Measurements from ENCODE around the gene CLSTN2. TPM values are rescaled to one million over a fixed set of nuclear protein-coding genes. Genes with fewer than 3 reads are reported as not detected.

The CLSTN2 gene
- total and polyA plus RNA-seq, 2 of the 8 experiments (the other 6 are each of a cell fraction or from before 2014, with no cell fraction given): 0.39 to 0.52 TPM

GRCh38 chr3:140270329-140270728 lies 335.3 kb downstream of the CLSTN2 start:
- Histone ChIP-seq H3K27ac (ENCODE audit: low read depth, low read length) (no peak overlapping the region), H3K18ac (ENCODE audit: extremely low read depth, low read length) (no peak overlapping the region), H2AFZ (ENCODE audit: low read length) (no peak overlapping the region), H4K5ac (ENCODE audit: insufficient read length, low read depth, low read length) (no peak overlapping the region), H3K4me2 (ENCODE audit: insufficient read depth in 1 of 2, low read depth in 2 of 2, low read length in 2 of 2) (no peak overlapping the region), H2BK5ac (ENCODE audit: low read depth, low read length) (no peak overlapping the region; the same call in 1 of the 2 replicates), H3K9ac (replicated peaks in 1 of 4; ENCODE audit: extremely low read depth in 1 of 4, low read depth in 3 of 4, low read length in 3 of 4) (no peak overlapping the region), H2BK20ac (ENCODE audit: low read length) (peak overlapping the region; percentile 88; the same call in 1 of the 2 replicates), H3K9me3 (ENCODE audit: insufficient read depth in 2 of 2, low read depth in 1 of 2, low read length in 1 of 2) (no peaks in the 10 kb centered on the region), H3K14ac (ENCODE audit: insufficient read length) (no peak overlapping the region), H4K91ac (replicated peaks; ENCODE audit: insufficient read length, low read length) (no peak overlapping the region), H3K27me3 (replicated peaks in 1 of 4; ENCODE audit: control insufficient read depth in 3 of 4, extremely low read depth in 1 of 4, insufficient read depth in 3 of 4, low read length in 3 of 4) (no peaks in the 10 kb centered on the region), H3K4me3 (ENCODE audit: extremely low read depth in 1 of 4, insufficient read depth in 2 of 4, low read depth in 3 of 4, low read length in 4 of 4) (no peak overlapping the region), H3K4me1 (replicated peaks in 1 of 4; ENCODE audit: control insufficient read depth in 3 of 4, insufficient read depth in 4 of 4, low read length in 3 of 4) (peaks cover 0 to 6% (median 4%) of the 10 kb centered on the region in 4 experiments; a peak in 4 of 7 replicates), H4K20me1 (replicated peaks in 1 of 2; ENCODE audit: control insufficient read depth in 1 of 2, insufficient read depth in 2 of 2, low read length in 2 of 2) (no peaks in the 10 kb centered on the region), H2BK15ac (ENCODE audit: low read length) (no peak overlapping the region), H3K4ac (replicated peaks; ENCODE audit: insufficient read length, low read depth, low read length) (no peak overlapping the region), H2AK5ac (ENCODE audit: low read depth, low read length) (no peak overlapping the region), H3K36me3 (ENCODE audit: control insufficient read depth in 2 of 4, insufficient read depth in 4 of 4, low read length in 3 of 4) (no peaks in the 10 kb centered on the region), H4K8ac (ENCODE audit: extremely low read depth, insufficient read depth, low read length) (no peak overlapping the region), H2BK12ac (ENCODE audit: low read depth, low read length) (no peak overlapping the region), H3K56ac (replicated peaks; ENCODE audit: insufficient read length, low read depth, low read length) (no peak overlapping the region), H3K79me1 (ENCODE audit: low read depth, low read length) (no peaks in the 10 kb centered on the region), H3K79me2 (ENCODE audit: control insufficient read depth in 1 of 2, insufficient read depth in 2 of 2, low read length in 2 of 2) (no peaks in the 10 kb centered on the region), H3K23me2 (ENCODE audit: low read depth, low read length) (no peaks in the 10 kb centered on the region), H3K23ac (ENCODE audit: insufficient read length) (no peak overlapping the region), H2BK120ac (replicated peaks; ENCODE audit: low read depth, low read length) (no peak overlapping the region)
- WGBS, 2 experiments (ENCODE audit: extremely low coverage in 1 of 2, insufficient coverage in 1 of 2, insufficient read length in 1 of 2, insufficient replicate concordance in 2 of 2, low coverage in 1 of 2, low lambda C conversion rate in 2 of 2, missing lambda C conversion rate in 1 of 2): 95% methylated on average over 3 of the region's 3 CpGs; no CpG with 5 or more reads in 1 of the 2 experiments
- FAIRE-seq (no peak), DNase-seq (ENCODE audit: low read depth in 1 of 2, low spot score in 2 of 2) (no peak)
- CTCF ChIA-PET (ENCODE audit: partially characterized antibody): interaction anchor here (1.1 to 1.6 kb wide), 2 partner anchors 16 to 466 kb away, joined by 3 read pairs; no protein-coding TSS in a partner anchor
- TF ChIP-seq SP4 (IDR thresholded peaks at IDR 0.05; ENCODE audit: low read length) (no peak), JUND (IDR thresholded peaks at IDR 0.05; ENCODE audit: low read length) (no peak), TBP (IDR thresholded peaks at IDR 0.05; ENCODE audit: low read depth, low read length) (no peak)
- POLR2A ChIA-PET (ENCODE audit: partially characterized antibody): no interaction called here

All from H1 (cell line).